Measurements from ENCODE around the gene ZC3H12C. TPM values are rescaled to one million over a fixed set of nuclear protein-coding genes. Genes with fewer than 3 reads are reported as not detected.

The ZC3H12C gene
- total RNA-seq, result 5.6 and 11.0 TPM in 2 replicates

GRCh38 chr11:110092515-110093406 lies at the start of gene ZC3H12C:
Gene ZC3H12C (plus strand): TSS chr11:110093392. CDS start chr11:110093412, 20 bp downstream.

Other genes starting within 250 kb of the ZC3H12C start
- gene RDX, start 203.2 kb downstream of the ZC3H12C start, total RNA-seq, result 51.0 and 54.0 TPM in 2 replicates